ELF-1 (cell line): ENCODE results near the gene TSHZ3.

Experiments
- DNase-seq: peaks from one replicate; pipeline ENCODE4 v3.0.0-alpha.2; 2016; ENCODE audit warnings: low read depth, low spot score

TSHZ3 gene

GRCh38 chr19:31286491-31286890, 62.7 kb downstream of the TSHZ3 start:
- no peak for DNase-seq

GRCh38 chr19:31285744-31286143, 63.5 kb downstream of the TSHZ3 start:
- no peak for DNase-seq

GRCh38 chr19:31284621-31285020, 64.6 kb downstream of the TSHZ3 start:
- no peak for DNase-seq

- DNase-seq: no peak
Observed at GRCh38 chr19:31283701-31284100, 65.5 kb downstream of the TSHZ3 start.

GRCh38 chr19:31282346-31282745, 66.9 kb downstream of the TSHZ3 start:
- DNase-seq: no peak

- no peak for DNase-seq
Observed at GRCh38 chr19:31280287-31281006, 68.8 kb downstream of the TSHZ3 start.

- no peak for DNase-seq
Observed at GRCh38 chr19:31279436-31279765, 69.8 kb downstream of the TSHZ3 start.

- DNase-seq: no peak
Observed at GRCh38 chr19:31278555-31279435, 70.4 kb downstream of the TSHZ3 start.

GRCh38 chr19:31277516-31277915, 71.7 kb downstream of the TSHZ3 start:
- DNase-seq: no peak

GRCh38 chr19:31276831-31277230, 72.4 kb downstream of the TSHZ3 start:
- DNase-seq: no peak

- DNase-seq: no peak
Observed at GRCh38 chr19:31275068-31275334, 74.2 kb downstream of the TSHZ3 start.

GRCh38 chr19:31274251-31275067, 74.8 kb downstream of the TSHZ3 start:
- DNase-seq: no peak

GRCh38 chr19:31272583-31273106, 76.6 kb downstream of the TSHZ3 start:
- no peak for DNase-seq

GRCh38 chr19:31271306-31271911, 77.8 kb downstream of the TSHZ3 start:
- no peak for DNase-seq

- DNase-seq: no peak
Observed at GRCh38 chr19:31270897-31271296, 78.3 kb downstream of the TSHZ3 start.

GRCh38 chr19:31269425-31270127, 79.7 kb downstream of the TSHZ3 start:
- no peak for DNase-seq

GRCh38 chr19:31268751-31269383, 80.4 kb downstream of the TSHZ3 start:
- DNase-seq: no peak

- no peak for DNase-seq
Observed at GRCh38 chr19:31266731-31267130, 82.5 kb downstream of the TSHZ3 start.

- DNase-seq: no peak
Observed at GRCh38 chr19:31266196-31266595, 83.0 kb downstream of the TSHZ3 start.

- DNase-seq: no peak
Observed at GRCh38 chr19:31264041-31264778, 85.0 kb downstream of the TSHZ3 start.
